NCI-H1694 (cell line): Measurements from ENCODE around the gene ZNF611.
"Not testable (repeated sequence)": the region's sequence is repeated elsewhere in the genome, so short reads cannot be mapped to it uniquely, and the experiment has no call there.

ENCODE experiments used
- DNase-seq: peaks from one replicate; lab custom pipeline; 2025; lab: John Stamatoyannopoulos, UW

ZNF611 gene

GRCh38 chr19:52681216-52681615 is 53.6 kb downstream of the ZNF611 start:
- not testable (repeated sequence) for DNase-seq

- no peak for DNase-seq
These were observed 55.2 kb downstream of the ZNF611 start for GRCh38 chr19:52679598-52679997.

GRCh38 chr19:52675239-52675638 is 59.6 kb downstream of the ZNF611 start:
- not testable (repeated sequence) for DNase-seq

- no peak for DNase-seq
These were observed 61.8 kb downstream of the ZNF611 start for GRCh38 chr19:52673014-52673413.

GRCh38 chr19:52670046-52670445 is 64.8 kb downstream of the ZNF611 start:
- no peak for DNase-seq

- DNase-seq = no peak
These were observed 65.3 kb downstream of the ZNF611 start for GRCh38 chr19:52669586-52669985.

- DNase-seq = no peak
These were observed 66.9 kb downstream of the ZNF611 start for GRCh38 chr19:52667972-52668371.

GRCh38 chr19:52666506-52666905 is 68.3 kb downstream of the ZNF611 start:
- no peak for DNase-seq

GRCh38 chr19:52665529-52665928 is 69.3 kb downstream of the ZNF611 start:
- no peak for DNase-seq

- DNase-seq = no peak
These were observed 69.8 kb downstream of the ZNF611 start for GRCh38 chr19:52665027-52665426.

- DNase-seq = no peak
These were observed 70.4 kb downstream of the ZNF611 start for GRCh38 chr19:52664461-52664860.

GRCh38 chr19:52662631-52663030 is 72.2 kb downstream of the ZNF611 start:
- DNase-seq = no peak

GRCh38 chr19:52660981-52661380 is 73.9 kb downstream of the ZNF611 start:
- no peak for DNase-seq

- no peak for DNase-seq
These were observed 75.8 kb downstream of the ZNF611 start for GRCh38 chr19:52659013-52659412.

GRCh38 chr19:52658595-52658994 is 76.2 kb downstream of the ZNF611 start:
- DNase-seq = no peak

- no peak for DNase-seq
These were observed 81.7 kb downstream of the ZNF611 start for GRCh38 chr19:52653161-52653560.
